Measurements from ENCODE around the gene ROMO1.
"Not testable (repeated sequence)": the region's sequence is repeated elsewhere in the genome, so short reads cannot be mapped to it uniquely, and the experiment has no call there.

DNA sequence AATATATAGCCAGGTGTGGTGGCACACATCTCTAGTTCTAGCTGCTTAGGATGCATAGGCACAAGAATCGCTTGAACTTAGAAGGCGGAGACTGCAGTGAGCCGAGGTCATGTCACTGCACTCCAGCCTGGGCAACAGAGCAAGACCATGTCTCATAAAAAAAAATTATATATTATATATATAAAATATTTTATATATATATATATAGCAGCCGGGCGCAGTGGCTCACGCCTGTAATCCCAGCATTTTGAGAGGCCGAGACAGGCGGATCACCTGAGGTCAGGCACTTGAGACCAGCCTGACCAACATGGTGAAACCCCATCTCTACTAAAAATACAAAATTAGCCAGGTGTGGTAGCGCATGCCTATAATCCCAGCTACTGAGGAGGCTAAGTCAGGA lies 13.8 kb upstream of the ROMO1 start:
- TF ChIP-seq, protein P1, sequence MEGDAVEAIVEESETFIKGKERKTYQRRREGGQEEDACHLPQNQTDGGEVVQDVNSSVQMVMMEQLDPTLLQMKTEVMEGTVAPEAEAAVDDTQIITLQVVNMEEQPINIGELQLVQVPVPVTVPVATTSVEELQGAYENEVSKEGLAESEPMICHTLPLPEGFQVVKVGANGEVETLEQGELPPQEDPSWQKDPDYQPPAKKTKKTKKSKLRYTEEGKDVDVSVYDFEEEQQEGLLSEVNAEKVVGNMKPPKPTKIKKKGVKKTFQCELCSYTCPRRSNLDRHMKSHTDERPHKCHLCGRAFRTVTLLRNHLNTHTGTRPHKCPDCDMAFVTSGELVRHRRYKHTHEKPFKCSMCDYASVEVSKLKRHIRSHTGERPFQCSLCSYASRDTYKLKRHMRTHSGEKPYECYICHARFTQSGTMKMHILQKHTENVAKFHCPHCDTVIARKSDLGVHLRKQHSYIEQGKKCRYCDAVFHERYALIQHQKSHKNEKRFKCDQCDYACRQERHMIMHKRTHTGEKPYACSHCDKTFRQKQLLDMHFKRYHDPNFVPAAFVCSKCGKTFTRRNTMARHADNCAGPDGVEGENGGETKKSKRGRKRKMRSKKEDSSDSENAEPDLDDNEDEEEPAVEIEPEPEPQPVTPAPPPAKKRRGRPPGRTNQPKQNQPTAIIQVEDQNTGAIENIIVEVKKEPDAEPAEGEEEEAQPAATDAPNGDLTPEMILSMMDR (IDR thresholded peaks at IDR 0.05) = not testable (repeated sequence)
- not testable (repeated sequence) for TF ChIP-seq POLR2A (IDR thresholded peaks at IDR 0.05)

All from Peyer's patch (tissue), 4 donors.